ENCODE measurements around the gene PCSK5. TPM values are rescaled to one million over a fixed set of nuclear protein-coding genes. Genes with fewer than 3 reads are reported as not detected.

Gene PCSK5
- total RNA-seq, 1 experiment from 2014 or later, result 7.5 TPM

DNA sequence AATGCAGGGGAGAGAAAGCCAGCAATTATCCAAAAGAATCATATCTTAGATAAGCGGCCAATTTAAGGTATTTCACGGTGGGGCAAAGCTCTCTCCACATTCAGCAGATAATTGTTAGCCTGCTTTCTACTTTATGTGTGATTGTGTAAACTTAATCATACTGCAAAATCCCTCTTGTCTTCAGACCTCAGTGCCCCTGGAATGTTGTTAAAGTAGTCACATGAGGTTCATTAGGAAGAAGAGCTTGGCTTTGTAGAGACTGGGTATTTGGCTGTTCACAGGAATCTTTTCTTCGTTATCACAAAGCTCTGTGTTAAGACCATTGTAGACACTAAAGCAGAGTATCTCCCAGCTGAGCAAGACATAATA is 376.8 kb downstream of the PCSK5 start:
- Histone ChIP-seq H3K18ac (ENCODE audit: insufficient read length, low read depth, low read length) (no peak overlapping the region), H3K4ac (ENCODE audit: low read depth, low read length) (no peak overlapping the region), H3K4me1 (ENCODE audit: insufficient read depth, low read length) (no peaks in the 10 kb centered on the region), H3K56ac (ENCODE audit: insufficient read length, low read depth, low read length) (no peak overlapping the region), H4K5ac (ENCODE audit: insufficient read length, low read depth, low read length) (no peak overlapping the region), H2BK5ac (ENCODE audit: insufficient read length, low read length) (no peak overlapping the region), H3K27me3 (ENCODE audit: insufficient read depth, low read length) (no peaks in the 10 kb centered on the region), H2AFZ (ENCODE audit: low read length) (no peak overlapping the region), H2BK20ac (ENCODE audit: low read depth, low read length, poor library complexity, severe bottlenecking) (no peak overlapping the region), H3K23me2 (ENCODE audit: insufficient read length, low read depth, low read length, poor library complexity, severe bottlenecking) (no peaks in the 10 kb centered on the region), H2BK12ac (ENCODE audit: insufficient read length, low read depth, low read length) (no peak overlapping the region), H2AK5ac (ENCODE audit: insufficient read length, low read length) (no peak overlapping the region), H3K23ac (ENCODE audit: insufficient read length, low read depth, low read length) (no peak overlapping the region), H3K14ac (ENCODE audit: insufficient read depth, low read length) (no peak overlapping the region), H4K8ac (replicated peaks; ENCODE audit: insufficient read length, low read depth, low read length) (no peak overlapping the region), H3K4me2 (ENCODE audit: insufficient read depth, insufficient read length, low read length) (no peak overlapping the region), H3K9ac (ENCODE audit: extremely low read depth, insufficient read length, low read length) (no peak overlapping the region), H4K20me1 (ENCODE audit: control insufficient read depth, insufficient read depth, insufficient read length) (no peaks in the 10 kb centered on the region), H3K9me3 (ENCODE audit: control insufficient read depth, low read depth, low read length) (no peaks in the 10 kb centered on the region), H2BK120ac (ENCODE audit: low read depth, low read length, poor library complexity, severe bottlenecking) (no peak overlapping the region), H2BK15ac (ENCODE audit: low read depth, low read length) (no peak overlapping the region), H4K91ac (ENCODE audit: insufficient read length, low read depth, low read length) (no peak overlapping the region), H3K79me2 (ENCODE audit: insufficient read depth, low read length) (no peaks in the 10 kb centered on the region), H3T11ph (ENCODE audit: low read length) (no peak overlapping the region), H3K27ac (ENCODE audit: insufficient read length, low read depth, low read length) (no peak overlapping the region), H3K79me1 (ENCODE audit: insufficient read depth, low read depth, low read length, poor library complexity, severe bottlenecking) (no peaks in the 10 kb centered on the region)
- DNase-seq, result no peak
- peaks cover 6 to 12% of the 10 kb centered on the region in 2 experiments; a peak in 4 of 5 replicates for H3K9me3 Mint-ChIP-seq
- TF ChIP-seq, protein P1, sequence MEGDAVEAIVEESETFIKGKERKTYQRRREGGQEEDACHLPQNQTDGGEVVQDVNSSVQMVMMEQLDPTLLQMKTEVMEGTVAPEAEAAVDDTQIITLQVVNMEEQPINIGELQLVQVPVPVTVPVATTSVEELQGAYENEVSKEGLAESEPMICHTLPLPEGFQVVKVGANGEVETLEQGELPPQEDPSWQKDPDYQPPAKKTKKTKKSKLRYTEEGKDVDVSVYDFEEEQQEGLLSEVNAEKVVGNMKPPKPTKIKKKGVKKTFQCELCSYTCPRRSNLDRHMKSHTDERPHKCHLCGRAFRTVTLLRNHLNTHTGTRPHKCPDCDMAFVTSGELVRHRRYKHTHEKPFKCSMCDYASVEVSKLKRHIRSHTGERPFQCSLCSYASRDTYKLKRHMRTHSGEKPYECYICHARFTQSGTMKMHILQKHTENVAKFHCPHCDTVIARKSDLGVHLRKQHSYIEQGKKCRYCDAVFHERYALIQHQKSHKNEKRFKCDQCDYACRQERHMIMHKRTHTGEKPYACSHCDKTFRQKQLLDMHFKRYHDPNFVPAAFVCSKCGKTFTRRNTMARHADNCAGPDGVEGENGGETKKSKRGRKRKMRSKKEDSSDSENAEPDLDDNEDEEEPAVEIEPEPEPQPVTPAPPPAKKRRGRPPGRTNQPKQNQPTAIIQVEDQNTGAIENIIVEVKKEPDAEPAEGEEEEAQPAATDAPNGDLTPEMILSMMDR (conservative IDR thresholded peaks at IDR 0.05), result no peak
- no CpG with 5 or more reads among the region's 3 CpGs for WGBS (ENCODE audit: extremely low coverage, insufficient read length, low lambda C conversion rate)
- H3K36me3 Mint-ChIP-seq (ENCODE audit: insufficient read depth in 1 of 3, low read depth in 3 of 3), result no peaks in the 10 kb centered on the region
- no peak overlapping the region for H3K27ac Mint-ChIP-seq
- no peak overlapping the region for H3K4me3 Mint-ChIP-seq
- H3K27me3 Mint-ChIP-seq (ENCODE audit: low read depth), result no peaks in the 10 kb centered on the region
- peaks cover 3 to 5% of the 10 kb centered on the region in 2 experiments for H3K4me1 Mint-ChIP-seq

Data from H9 (cell line).